ENCODE measurements around the gene ZACN.

DNA sequence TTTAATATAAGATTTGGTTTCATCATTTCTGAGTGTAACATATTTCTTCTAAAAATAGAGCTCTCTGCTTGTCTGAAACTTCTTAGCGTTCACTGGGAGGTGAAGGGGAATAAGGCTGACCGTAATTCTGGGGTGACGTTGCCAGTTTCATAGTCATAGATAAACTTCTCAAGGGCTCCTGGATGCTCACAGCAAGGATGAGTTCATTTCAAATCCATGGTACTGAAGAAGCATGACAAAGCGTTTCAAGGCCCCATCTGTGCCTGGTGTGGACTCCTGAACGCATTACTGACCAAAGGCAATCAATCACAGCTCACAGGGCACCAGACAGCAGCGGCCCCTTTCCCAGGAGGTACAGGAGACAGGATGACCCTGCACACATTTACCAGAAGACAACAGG, 39.9 kb upstream of the ZACN start:
- TF ChIP-seq, protein P1, sequence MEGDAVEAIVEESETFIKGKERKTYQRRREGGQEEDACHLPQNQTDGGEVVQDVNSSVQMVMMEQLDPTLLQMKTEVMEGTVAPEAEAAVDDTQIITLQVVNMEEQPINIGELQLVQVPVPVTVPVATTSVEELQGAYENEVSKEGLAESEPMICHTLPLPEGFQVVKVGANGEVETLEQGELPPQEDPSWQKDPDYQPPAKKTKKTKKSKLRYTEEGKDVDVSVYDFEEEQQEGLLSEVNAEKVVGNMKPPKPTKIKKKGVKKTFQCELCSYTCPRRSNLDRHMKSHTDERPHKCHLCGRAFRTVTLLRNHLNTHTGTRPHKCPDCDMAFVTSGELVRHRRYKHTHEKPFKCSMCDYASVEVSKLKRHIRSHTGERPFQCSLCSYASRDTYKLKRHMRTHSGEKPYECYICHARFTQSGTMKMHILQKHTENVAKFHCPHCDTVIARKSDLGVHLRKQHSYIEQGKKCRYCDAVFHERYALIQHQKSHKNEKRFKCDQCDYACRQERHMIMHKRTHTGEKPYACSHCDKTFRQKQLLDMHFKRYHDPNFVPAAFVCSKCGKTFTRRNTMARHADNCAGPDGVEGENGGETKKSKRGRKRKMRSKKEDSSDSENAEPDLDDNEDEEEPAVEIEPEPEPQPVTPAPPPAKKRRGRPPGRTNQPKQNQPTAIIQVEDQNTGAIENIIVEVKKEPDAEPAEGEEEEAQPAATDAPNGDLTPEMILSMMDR (IDR thresholded peaks at IDR 0.05; ENCODE audit: insufficient read depth, low read depth, low read length) = no peak
- no peak for TF ChIP-seq EZH2 (IDR thresholded peaks at IDR 0.05; ENCODE audit: insufficient read depth, low read length)

All from astrocyte (in vitro differentiated cells and primary cell).